Measurements from ENCODE around the gene ANKFN1.

- TF ChIP-seq CTCF (IDR thresholded peaks at IDR 0.05), result no peak
- no peak for TF ChIP-seq POLR2A (IDR thresholded peaks at IDR 0.05)
Observed at GRCh38 chr17:56451629-56452028, 298.4 kb downstream of the ANKFN1 start.
